NCI-H69 (cell line): ENCODE results near the gene GRP.

Experiments used
- DNase-seq: peaks from one replicate; lab custom pipeline; 2025; lab: John Stamatoyannopoulos, UW

GRP gene

DNA sequence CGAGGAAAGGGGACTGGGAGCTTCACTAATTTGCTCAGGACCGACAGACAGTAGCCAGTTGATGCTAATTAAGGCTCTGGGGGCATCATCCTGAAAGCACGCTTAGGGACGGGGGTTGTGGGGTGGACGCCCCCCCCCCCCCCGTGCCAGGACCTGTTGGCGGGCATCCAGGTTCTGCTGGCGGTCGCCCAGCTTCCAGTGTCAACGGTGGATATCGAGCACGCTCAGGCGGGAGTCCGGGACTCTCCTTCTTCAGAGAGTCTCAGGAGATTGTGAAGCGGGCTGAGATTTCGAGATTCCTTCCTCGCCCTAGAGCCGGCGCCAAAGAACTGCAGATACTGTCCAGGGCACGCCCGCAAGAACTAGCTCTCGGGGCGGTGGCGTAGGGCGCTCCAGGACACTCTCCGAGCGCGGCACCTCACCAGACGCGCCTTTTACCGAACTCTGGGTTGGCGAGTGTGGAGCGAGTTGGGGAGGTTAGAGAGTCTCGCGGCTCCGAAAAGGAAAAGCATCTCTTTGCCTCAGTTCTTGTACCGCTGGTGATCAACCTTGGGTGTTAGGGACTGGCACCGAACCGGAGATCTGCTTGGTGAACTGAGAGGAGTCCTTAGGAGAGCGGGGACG, 47.7 kb downstream of the GRP start:
- DNase-seq: peak; percentile 32

DNA sequence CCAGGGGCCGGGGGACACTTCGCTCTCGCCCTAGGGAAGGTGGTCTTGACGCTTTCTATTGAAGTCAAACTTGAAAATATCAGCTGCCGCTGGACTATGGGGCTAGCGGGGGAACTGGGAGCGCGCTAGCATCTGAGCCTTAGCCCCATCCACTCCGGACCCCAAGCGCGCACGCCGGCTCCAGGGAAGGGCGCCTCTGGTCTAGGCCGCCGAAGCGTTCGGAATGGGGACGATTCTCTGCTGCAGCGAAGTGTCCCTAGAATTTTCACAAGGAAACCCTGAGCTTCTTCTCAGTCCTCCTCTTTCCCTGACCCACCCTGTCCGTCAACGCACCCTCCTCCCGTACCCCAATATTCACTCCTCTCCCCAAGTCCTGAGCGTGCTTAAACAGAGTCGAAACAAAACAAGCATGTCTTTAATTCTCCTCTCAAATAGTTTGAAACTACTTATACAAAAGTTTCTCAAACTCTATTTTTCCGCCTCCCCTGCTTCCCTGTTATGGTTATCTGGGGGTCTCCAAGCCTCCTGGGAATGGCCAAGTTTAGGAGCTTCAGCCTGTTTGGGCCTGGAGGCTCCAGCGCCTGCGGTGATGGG, 48.3 kb downstream of the GRP start:
- DNase-seq: no peak

DNA sequence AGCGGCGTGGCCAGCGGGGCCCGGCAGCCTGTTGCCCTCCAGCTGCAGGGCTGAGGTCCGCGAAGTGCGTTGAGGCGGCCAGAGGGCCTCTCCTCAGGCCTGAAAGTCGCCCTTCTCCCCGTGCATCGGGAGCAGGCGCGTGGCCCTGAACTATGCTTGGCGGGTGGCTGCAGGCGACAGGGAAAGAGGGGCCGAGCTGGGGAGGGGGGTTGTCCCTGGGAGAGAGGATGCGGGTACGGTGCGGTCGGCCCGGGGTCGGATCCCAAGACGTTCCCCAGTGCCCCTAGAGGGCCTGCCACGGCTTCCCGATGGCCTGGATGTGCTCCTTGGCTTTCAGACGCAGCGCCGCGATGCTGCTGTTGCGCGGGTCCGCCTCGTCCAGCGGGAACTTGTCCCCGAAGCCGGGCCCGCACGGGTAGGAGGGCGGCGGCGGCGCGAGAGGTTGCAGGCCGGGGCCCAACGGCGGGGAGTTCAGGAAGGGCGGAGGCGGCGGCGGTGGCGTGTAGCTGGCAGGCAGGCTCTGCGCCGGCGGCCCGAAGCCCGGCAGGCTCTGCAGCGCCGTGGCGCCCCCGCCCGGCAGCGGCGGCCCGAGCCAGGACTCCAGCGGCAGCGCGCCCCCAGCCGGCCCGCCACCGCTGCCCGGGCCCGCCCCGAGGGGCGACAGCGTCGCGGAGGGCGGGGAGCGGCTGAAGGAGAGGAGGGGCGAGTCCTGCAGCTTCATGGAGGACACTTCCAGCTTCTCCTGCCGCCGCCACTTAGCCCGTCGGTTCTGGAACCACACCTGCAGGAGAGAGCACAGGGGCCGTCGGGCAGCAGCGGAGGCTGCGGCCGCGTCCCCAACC, 49.0 kb downstream of the GRP start:
- peak; percentile 95 for DNase-seq

DNA sequence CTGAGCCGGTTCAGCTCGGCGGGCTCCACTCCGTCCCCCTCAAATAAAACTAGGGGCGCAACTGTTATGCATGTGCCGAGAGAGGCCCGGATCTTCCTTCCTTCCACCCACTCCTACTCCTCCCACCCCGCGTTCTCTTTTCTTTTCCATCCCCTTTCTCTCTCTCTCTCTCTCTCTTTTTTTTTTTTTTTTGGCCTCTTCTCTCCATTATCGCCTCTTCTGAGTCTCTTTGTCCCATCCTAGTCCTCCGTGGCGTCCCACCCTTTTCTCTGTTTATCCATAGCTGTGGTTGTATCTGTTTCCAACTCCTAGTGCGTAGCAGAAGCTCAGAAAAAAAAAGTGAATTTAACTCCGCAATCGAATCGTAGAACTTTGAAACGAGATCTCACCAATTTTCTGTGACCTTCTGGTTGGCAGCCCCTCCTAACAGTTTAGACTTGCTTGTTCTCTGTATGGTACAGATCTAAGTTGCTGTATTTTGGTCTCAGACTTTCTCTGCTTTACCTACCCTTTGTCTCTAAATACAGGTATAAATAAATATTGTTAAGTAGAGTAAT, 49.7 kb downstream of the GRP start:
- DNase-seq: no peak

DNA sequence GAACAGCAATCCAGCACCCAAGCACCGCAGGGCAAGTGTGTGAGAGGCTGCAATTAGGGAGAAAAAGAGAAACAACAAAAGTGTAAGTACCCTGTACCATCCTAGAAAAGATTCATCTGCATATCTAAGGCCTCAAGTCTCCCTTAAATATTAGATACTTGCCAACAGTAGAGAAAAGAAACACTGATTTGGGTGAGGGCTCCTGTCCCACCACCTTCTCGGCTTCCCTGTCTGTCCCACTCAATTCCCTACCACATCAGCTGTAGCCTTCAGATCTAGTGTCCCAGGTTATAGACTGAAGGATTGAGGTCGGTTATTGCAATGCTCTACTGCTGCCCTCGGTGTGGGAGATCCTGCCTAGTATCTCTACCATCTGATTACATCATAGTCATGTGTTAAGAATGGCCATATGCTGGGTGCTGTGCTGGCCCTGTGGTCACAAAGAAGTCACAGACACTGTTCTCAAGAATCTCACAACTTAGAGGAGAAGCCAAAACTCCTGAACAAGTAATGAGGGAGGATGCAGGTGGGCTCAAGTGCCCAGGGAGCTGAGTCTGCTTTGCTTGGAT, 50.8 kb downstream of the GRP start:
- peak; percentile 29 for DNase-seq

DNA sequence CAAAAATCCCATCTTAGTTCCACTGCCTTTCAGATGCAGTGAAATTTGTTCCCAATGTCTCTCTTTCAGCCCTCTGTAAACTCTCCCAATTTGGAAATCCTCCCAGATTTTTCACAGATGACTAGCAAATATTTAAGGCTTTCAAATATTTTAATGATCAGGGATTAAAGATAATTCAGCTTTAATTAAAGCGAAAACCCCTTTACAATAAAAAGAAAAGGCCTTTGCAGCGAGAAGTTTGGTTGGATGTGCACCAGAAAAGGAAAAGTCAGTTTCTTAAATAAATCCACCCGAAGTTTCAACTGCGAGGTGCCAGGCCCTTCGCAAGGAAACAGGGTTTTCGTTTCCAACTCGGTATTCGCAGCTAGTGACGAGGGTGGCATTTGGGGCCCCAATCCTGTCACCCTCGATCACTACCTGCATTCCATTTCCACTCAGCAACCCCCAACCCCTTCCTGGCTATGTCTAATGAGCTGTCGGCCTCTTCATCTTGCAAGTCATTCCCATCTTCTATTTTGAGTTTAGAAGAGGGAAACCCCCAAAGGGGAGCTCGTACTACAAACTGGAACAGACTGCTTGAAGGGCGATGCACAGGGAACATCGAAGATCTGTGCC, 51.8 kb downstream of the GRP start:
- DNase-seq: no peak

DNA sequence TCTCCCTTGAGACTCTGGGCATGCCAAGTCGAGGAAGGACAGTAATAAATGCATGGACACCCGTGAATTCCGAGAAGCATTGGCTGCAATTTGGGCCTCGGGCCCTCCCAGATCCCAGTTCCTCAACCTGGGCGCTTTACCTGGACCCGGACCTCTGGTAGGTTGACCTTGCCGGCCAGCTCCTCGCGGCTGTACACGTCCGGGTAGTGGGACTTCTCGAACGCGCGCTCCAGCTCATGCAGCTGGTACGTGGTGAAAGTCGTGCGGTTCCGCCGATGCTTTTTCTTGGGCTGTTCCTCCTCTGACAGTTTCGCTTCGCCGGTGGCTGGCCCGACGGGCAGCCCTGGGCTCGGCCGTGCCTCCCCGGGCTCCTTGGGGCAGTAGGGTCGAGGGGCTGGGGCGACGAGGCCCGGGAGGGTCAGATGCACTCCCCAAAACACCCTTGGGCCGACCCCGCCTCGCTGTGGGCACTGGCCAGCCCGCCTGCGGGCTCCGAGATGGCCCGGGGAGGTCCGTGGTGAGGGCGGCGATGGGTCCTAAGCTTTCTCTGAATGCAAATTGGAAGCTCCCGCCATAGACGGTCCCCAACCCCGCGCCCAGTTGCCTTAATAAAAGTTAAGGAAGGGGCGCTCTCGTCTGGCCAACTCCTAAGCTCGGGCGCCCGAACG, 52.4 kb downstream of the GRP start:
- no peak for DNase-seq

DNA sequence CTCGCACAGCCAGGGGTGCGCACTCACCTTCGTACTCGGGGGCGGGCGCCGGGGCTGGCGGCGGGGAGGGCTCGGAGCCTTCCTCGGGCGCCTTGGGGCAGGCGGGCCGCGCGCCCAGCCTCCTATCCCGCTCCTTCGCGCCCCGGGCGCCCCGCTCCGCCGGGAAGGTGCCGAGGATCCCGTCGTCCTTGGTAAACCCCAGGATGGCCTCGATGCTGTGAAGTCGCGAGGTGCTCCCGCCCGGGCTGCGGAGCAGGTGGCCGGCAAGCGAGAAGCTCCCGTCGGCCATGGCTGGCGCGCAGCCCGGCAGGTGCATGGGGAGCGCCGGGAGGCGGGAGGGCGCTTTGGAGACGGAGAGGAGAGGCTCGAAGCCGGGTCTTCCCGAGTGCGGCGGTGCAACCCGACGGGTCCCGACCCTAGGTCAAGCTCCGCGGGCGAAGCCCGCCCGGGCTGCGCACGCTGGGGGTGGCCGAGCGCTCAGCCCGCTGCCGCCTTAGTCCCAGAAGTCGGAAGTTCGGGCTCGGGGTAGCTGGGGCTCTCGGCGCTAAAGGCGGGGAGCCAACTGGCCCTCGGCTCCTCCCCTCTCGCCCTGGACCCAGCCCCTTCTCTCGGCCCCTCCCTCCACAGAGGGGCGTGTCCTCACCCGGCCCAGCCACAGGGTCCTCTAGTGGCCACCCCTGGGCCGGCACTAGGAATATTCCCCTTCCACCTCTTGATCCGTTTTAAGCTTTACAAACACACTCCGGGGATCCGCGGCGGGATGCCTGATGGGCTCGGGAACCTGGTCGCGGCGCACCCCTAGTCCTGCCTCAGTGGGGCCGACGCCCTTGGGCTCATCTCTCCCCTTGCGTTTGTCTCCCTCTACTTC, 53.2 kb downstream of the GRP start, which contains the start of gene RAX:
TSS of gene RAX (minus strand) at position 564 of the 868 bp plus-strand sequence. CDS start at position 316, 248 bp downstream.
- no peak for DNase-seq

DNA sequence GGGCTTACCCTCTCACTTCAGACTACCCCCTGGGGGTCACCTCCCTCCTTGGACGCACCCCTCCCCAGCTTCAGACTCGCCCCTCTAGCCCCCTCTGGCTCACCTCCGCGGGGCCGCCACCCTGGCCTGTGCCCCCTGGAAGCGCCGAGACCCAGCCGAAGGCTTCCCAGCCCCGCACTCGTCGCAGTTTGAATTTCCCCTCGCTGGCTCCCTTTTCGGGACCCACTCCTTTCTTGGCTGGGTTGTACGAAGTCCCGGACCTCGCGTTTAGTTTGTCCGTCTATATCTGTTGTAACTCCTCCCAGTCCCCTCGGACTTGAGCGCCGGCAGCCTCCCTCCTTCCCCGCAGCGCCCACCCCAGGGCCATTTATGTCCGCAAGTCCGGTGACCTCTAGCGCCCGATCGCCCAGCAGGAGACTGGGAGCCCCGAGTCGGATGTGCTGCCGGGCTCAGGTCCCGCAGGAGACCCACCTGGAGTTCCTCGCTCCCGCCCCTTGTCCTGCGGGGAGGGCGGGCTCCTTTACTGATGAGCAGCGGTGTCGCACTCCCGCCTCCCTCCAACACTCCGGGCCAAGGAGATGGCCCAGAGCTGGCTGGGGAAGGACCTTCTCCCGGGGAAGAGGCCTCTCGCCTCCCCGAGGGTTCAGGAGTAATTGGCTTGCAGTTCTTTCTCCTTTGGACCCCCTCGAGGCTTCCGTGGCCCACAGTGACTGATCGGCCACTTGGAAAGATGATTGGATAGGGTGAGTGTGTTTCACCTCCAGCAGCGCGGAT, 54.0 kb downstream of the GRP start:
- DNase-seq: no peak

DNA sequence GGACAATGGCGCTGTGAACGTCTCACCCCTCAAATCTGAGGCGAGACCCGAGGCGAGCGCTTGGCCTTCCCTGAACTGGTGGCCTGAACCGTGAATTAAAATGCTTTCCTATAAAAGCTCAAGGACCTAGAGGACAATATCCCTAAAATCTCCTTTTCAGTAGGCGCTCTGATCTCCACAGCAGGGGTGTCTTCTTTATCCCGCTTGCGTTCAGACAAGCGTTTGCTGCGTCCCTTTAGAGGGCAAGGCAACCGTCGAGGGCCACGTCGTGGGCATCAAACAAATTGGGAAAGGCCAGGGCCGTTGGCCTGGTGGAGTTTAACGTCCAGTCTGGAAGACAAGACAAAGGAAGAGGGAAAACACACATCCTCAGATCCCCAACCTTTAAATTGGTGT, 54.6 kb downstream of the GRP start:
- DNase-seq: no peak

DNA sequence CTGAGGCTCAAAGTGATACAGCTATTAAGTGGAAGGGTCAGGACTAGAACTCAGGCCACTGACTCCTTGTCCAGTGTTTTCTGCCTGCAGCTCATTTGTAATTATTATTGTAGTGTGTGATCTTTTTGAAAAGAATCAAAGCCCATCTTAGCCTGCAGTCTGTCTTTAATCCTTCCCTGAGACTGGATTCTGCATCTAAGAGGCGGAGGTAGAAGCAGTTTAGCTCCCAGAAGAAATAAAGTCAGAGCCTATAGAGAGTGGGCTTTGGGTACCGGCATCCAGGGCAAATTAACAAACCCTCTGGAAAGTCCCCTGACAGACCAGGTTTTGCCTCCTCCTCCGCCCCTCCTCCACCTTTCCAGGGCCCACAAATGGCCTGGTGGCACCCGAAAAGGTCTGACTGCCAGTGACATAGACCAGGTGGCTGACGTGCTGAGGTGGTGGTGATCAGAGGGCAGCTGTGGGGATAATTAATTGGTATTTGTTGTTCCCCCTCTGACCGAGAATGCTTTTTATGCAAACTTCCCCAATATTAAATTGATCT, 55.5 kb downstream of the GRP start:
- no peak for DNase-seq

DNA sequence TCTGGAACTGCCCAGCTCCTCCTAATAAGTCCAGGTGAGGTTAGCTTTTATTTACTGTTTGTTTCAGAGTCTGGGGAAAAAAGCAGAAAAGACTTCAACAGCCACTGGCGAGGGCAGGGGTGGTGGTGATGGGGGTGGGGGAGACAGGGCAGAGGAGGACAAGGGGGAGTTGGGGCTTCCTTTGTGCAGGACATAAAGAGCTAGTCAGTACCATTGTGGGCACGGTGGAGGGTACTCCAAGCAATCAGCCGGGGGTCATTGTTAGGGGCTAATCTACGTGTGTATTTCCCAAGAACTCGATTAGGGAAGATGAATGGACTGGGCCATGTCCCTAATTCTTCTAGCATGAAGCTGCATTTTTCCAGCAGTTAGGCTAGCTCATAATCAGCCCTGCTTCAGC, 56.1 kb downstream of the GRP start:
- no peak for DNase-seq

DNA sequence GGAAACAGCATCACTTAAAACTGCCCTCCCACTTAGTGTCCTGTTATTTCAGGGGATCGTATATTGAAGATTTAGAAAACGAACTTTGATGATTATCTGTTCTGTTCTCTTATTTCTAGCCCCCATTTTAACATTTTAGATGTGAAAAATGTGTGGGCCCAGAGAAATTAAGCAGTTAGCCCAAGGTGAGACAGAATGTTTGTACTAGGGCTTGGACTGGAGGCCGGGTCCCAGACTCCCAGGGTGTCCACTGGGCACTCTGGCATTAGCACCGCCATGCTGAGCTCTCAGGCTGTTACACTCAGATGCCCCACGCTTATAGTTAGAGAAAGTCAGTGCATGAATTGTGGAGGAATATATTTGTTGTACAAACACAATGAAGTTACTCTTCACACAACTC, 58.8 kb downstream of the GRP start:
- DNase-seq: no peak

DNA sequence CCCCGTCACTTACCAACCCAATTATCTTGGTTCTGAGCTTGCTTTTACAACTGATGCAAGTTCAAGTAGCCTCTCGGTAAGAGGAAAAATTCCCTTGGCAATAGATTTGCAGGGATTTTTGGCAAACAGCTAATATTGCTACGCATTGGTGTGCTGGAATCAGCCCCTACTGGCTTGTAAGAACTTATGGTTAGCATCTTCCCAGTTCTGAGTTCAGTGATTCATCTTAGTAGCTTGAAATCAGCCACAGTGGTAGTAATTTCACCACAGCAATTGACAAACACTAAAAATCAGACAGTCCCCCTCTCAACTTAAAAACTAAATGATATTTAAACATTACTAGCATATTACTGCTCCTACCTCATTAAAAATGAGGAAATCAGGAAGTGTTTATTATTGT, 59.2 kb downstream of the GRP start:
- no peak for DNase-seq

DNA sequence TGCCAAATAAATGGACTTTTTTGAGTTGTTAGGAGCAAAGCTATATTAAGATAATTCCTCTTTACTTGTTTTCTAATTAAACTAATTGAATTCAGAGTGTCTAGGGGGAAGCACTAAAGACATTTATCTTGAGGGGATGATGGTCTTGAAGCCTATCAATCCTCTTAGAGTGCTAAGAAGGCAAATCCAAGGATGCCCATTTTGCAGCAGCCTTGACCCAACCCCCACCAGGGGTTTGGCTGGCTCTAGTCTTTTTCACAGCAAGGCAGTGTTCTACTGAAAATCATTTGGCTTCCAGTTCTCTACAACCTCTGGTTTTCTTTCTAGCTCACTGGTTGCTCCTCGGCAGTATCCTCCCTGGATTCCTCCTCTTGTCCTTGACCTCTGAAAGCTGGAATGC, 59.8 kb downstream of the GRP start:
- DNase-seq: no peak
